K562 (cell line): ENCODE results near the gene PRCP. TPM values are rescaled to one million over a fixed set of nuclear protein-coding genes. Genes with fewer than 3 reads are reported as not detected.
"Not testable (repeated sequence)": the region's sequence is repeated elsewhere in the genome, so short reads cannot be mapped to it uniquely, and the experiment has no call there.

Source experiments
- ATAC-seq: fragments of 200-7000 bp; cut with Tn5 transposase; 3 replicates; pipeline ENCODE4 v1.9.1; 2020; ENCODE audit warnings: moderate library complexity
- BruUV-seq: library from RNA; stranded (reverse); fragments of 400-500 nt; replicated peaks from 2 replicates; lab custom pipeline; 2021; lab: Mats Ljungman, UMichigan
- CTCF ChIA-PET: fragments of 300-600 bp; formaldehyde crosslinking; extraction: SDS; loops from one replicate; lab custom pipeline; 2021; ENCODE audit warnings: low intra/inter-chr PET ratio; lab: Yijun Ruan, JAX
- POLR2A ChIA-PET: fragments of 300-600, 350-650 bp; sonication (Branson Sonifier 250); formaldehyde crosslinking; extraction: SDS; loops from one replicate; lab custom pipeline; 2021; ENCODE audit warnings: antibody characterized with exemption, inconsistent platforms; lab: Yijun Ruan, JAX
- DNase-seq, 4 experiments: peaks; one replicate each; pipeline versions ENCODE4 v3.0.0 to v3.0.0-alpha.2; 2011 to 2018; ENCODE audit warnings: low spot score in 3 of 4, mixed read lengths in 3 of 4; ENCODE audit errors: extremely low read depth in 1 of 4
- FAIRE-seq: peaks from 2 replicates; lab custom pipeline; 2011; peaks lifted over from hg19 to GRCh38; lab: Jason Lieb, UNC
- H2AFZ ChIP-seq: 2 replicates; pipeline ENCODE4 v1.6.0; 2011; ENCODE audit warnings: low read depth, low read length, control low read depth, inconsistent platforms
- H3K27ac ChIP-seq: fragments of 200-600 bp; 3 replicates; pipeline ENCODE4 v1.8.0; 2011; ENCODE audit warnings: low read depth, mild to moderate bottlenecking, control low read depth, inconsistent platforms, low read length, moderate library complexity, mixed read lengths; ENCODE audit errors: extremely low read depth
- H3K27me3 ChIP-seq, 2 experiments: fragments of 300-600 bp in 1 of 2; 2 replicates in 1 of 2; 3 replicates in 1 of 2; pipeline versions ENCODE4 v1.6.0 to v1.8.0; 2011; ENCODE audit warnings: inconsistent platforms in 2 of 2, low read length in 2 of 2, mild to moderate bottlenecking in 1 of 2, mixed read lengths in 1 of 2, moderate library complexity in 1 of 2; ENCODE audit not compliant: control insufficient read depth in 2 of 2, insufficient read depth in 2 of 2
- H3K36me3 ChIP-seq: fragments of 300-600 bp; 3 replicates; pipeline ENCODE4 v1.8.0; 2011; ENCODE audit warnings: mild to moderate bottlenecking, low read length, inconsistent platforms; ENCODE audit not compliant: control insufficient read depth, insufficient read depth
- H3K4me1 ChIP-seq, 2 experiments: fragments of 200-600 bp in 1 of 2; replicated peaks in 1 of 2; 2 replicates in 1 of 2; 3 replicates in 1 of 2; pipeline versions ENCODE4 v1.5.1 to v1.8.0; 2011; ENCODE audit warnings: inconsistent platforms in 2 of 2, low read length in 2 of 2, mild to moderate bottlenecking in 1 of 2, mixed read lengths in 1 of 2, moderate library complexity in 1 of 2; ENCODE audit not compliant: control insufficient read depth in 2 of 2, insufficient read depth in 2 of 2
- H3K4me2 ChIP-seq: 2 replicates; pipeline ENCODE4 v1.6.1; 2011; ENCODE audit warnings: low read length, control low read depth, inconsistent platforms, mixed read lengths; ENCODE audit not compliant: insufficient read depth
- H3K4me3 ChIP-seq: fragments of 200-600 bp; sonication (generic), shearing (Covaris generic); 2 replicates; pipeline ENCODE4 v1.5.1; 2016; ENCODE audit warnings: control low read depth, inconsistent platforms
- H3K79me2 ChIP-seq: fragments of 200-600 bp; 3 replicates; pipeline ENCODE4 v1.8.0; 2011; ENCODE audit warnings: low read length, inconsistent platforms; ENCODE audit not compliant: control insufficient read depth, insufficient read depth
- H3K9ac ChIP-seq, 2 experiments: 2 replicates each; pipeline versions ENCODE4 v1.6.0 to v1.6.1; 2011; ENCODE audit warnings: low read depth in 2 of 2, low read length in 2 of 2, control low read depth in 1 of 2, inconsistent platforms in 1 of 2, mild to moderate bottlenecking in 1 of 2, mixed read lengths in 1 of 2; ENCODE audit not compliant: insufficient read depth in 1 of 2
- H3K9me1 ChIP-seq: one replicate; pipeline ENCODE4 v1.6.0; 2011; ENCODE audit warnings: inconsistent platforms, mild to moderate bottlenecking, low read length, moderate library complexity; ENCODE audit not compliant: control insufficient read depth, insufficient read depth
- H3K9me3 ChIP-seq: replicated peaks from 2 replicates; pipeline ENCODE4 v1.5.1; 2011; ENCODE audit warnings: low read depth, low read length, inconsistent platforms; ENCODE audit not compliant: control insufficient read depth, insufficient read depth
- H4K20me1 ChIP-seq: replicated peaks from 2 replicates; pipeline ENCODE4 v1.6.1; 2011; ENCODE audit warnings: low read length, inconsistent platforms, mixed read lengths; ENCODE audit not compliant: control insufficient read depth, insufficient read depth
- FOXA3 ChIP-seq, 2 experiments: fragments of 450-650 bp in 1 of 2; sonication (generic) in 1 of 2; formaldehyde crosslinking; IDR thresholded peaks in 1 of 2; conservative IDR thresholded peaks in 1 of 2; 2 replicates each; pipeline versions ENCODE4 v1.4.0 to v1.8.0; 2020 to 2022; ENCODE audit warnings: mild to moderate bottlenecking in 2 of 2, missing genetic modification reagents in 1 of 2
- MEF2D ChIP-seq: conservative IDR thresholded peaks from 2 replicates; pipeline ENCODE4 v1.6.1; 2016; ENCODE audit warnings: low read depth, missing genetic modification characterization, missing compliant biosample characterization
- NEUROD1 ChIP-seq: fragments of 150-350 bp; IDR thresholded peaks from 2 replicates; pipeline ENCODE4 v1.6.1; 2014; ENCODE audit warnings: borderline replicate concordance, low read length, low read depth; ENCODE audit not compliant: partially characterized antibody
- TAF15 ChIP-seq: fragments of 200-400 bp; formaldehyde crosslinking; IDR thresholded peaks from 2 replicates; pipeline ENCODE4 v1.6.1; 2017; ENCODE audit warnings: mild to moderate bottlenecking, low read depth, low read length, moderate library complexity
- TGIF2 ChIP-seq: sonication (generic); formaldehyde crosslinking; IDR thresholded peaks from 2 replicates; pipeline ENCODE4 v1.8.1; 2022; ENCODE audit warnings: mild to moderate bottlenecking, missing genetic modification reagents, moderate library complexity
- WGBS: fragments of 100-300 bp; shearing (Covaris generic); methylation state at CpG from one replicate; pipeline ENCODE4 v1.1.6; 2016; ENCODE audit warnings: low coverage, mixed read lengths; ENCODE audit not compliant: insufficient coverage; ENCODE audit errors: missing lambda C conversion rate; 5-methylcytosine and 5-hydroxymethylcytosine counted together
- in situ Hi-C: fragments of 300-500 bp; cut with MboI; formaldehyde crosslinking; loops from 4 replicates; pipeline ENCODE4 v1.15.0; 2018; ENCODE audit warnings: inconsistent platforms, mixed read lengths
- intact Hi-C: fragments of 100-400 bp; cut with micrococcal nuclease; formaldehyde crosslinking; loops from 2 replicates; pipeline ENCODE4 v1.14.2; 2022
- polyA plus RNA-seq, 8 experiments: library from polyadenylated mRNA; depleted of rRNA in 4 of 8; stranded (reverse) in 5 of 8; unstranded in 3 of 8; fragments of >200 nt; fragmentation: Nextera tagmentation in 2 of 8; fragmentation: Illumina TruSeq in 1 of 8; extraction: Ambion mirVana in 2 of 8; extraction: Trizol in 1 of 8; gene quantifications; 2 replicates each; pipeline versions ENCODE4 v1.2.1 to v1.2.3, GENCODE V29; 2011 to 2014; ENCODE audit warnings: inconsistent platforms in 1 of 8, missing spikeins in 1 of 8
- total RNA-seq, 7 experiments: library from RNA; depleted of rRNA in 6 of 7; stranded (reverse); fragments of >200 nt in 6 of 7; fragmentation: Illumina TruSeq in 2 of 7; extraction: Trizol in 2 of 7; gene quantifications; 2 replicates each; pipeline versions ENCODE4 v1.2.1 to v1.2.3, GENCODE V29; 2011 to 2021; ENCODE audit warnings: low replicate concordance in 1 of 7
- TF ChIP-seq, protein P1 (sequence below): sonication (generic); formaldehyde crosslinking; IDR thresholded peaks from 2 replicates; pipeline ENCODE4 v1.9.0; 2022; ENCODE audit warnings: mild to moderate bottlenecking, missing genetic modification reagents
- TF ChIP-seq, protein P2 (sequence below): IDR thresholded peaks from 2 replicates; pipeline ENCODE4 v1.6.1; 2012; ENCODE audit warnings: low read depth, low read length, improper control_type of control experiment, borderline replicate concordance

Gene PRCP
- total and polyA plus RNA-seq, 9 of the 15 experiments (the other 6 are each of a cell fraction or from before 2014, with no cell fraction given), result 9.5 to 43.1 (median 23.2) TPM

DNA sequence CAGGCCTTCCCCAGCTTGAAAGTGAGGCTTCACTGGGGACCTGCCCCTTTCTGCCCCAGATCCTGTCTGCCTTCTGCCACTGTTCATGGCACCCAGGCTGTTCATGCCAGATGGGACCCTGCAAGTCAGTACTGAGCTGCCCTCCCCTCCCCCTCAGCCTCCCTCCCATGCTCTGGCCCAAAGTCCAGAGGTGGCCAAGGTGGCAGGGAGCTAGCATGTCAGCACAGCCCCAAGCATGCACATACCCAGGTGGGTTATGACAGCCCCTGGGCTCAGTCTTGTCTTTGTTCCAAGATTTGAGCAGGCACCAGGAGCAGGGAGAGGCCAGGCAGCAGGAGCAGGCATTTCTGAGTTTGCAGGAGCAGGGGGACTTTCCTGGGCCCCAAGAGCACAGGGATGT, 45.5 kb upstream of the PRCP start (continued):
- TF ChIP-seq, protein P1, sequence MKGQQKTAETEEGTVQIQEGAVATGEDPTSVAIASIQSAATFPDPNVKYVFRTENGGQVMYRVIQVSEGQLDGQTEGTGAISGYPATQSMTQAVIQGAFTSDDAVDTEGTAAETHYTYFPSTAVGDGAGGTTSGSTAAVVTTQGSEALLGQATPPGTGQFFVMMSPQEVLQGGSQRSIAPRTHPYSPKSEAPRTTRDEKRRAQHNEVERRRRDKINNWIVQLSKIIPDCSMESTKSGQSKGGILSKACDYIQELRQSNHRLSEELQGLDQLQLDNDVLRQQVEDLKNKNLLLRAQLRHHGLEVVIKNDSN, result no peak
- TF ChIP-seq TAF15 (no peak), FOXA3 (CRISPR knock-in tag; conservative IDR thresholded peaks at IDR 0.05 in 1 of 2, IDR thresholded peaks at IDR 0.05 in 1 of 2) (no peak), NEUROD1 (no peak), MEF2D (tag) (no peak), TGIF2 (CRISPR knock-in tag) (no peak)
- TF ChIP-seq, protein P2, sequence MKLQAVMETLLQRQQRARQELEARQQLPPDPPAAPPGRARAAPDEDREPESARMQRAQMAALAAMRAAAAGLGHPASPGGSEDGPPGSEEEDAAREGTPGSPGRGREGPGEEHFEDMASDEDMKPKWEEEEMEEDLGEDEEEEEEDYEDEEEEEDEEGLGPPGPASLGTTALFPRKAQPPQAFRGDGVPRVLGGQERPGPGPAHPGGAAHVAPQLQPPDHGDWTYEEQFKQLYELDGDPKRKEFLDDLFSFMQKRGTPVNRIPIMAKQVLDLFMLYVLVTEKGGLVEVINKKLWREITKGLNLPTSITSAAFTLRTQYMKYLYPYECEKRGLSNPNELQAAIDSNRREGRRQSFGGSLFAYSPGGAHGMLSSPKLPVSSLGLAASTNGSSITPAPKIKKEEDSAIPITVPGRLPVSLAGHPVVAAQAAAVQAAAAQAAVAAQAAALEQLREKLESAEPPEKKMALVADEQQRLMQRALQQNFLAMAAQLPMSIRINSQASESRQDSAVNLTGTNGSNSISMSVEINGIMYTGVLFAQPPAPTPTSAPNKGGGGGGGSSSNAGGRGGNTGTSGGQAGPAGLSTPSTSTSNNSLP, result no peak

DNA sequence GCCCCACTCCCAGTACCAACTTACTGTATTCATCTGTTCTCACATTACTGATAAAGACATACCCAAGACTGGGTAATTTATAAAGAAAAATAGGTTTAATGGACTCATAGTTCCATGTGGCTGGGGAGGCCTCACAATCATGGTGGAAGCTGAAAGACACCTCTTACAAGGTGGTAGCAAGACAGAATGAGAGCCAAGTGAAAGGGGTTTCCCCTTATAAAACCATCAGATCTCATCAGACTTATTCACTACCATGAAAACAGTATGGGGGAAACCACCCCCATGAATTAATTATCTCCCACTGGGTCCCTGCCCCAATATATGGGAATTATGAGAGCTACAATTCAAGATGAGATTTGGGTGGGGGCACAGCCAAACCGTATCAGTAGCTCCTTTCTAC, 44.8 kb upstream of the PRCP start:
- FAIRE-seq, H3K9me3 ChIP-seq, in situ Hi-C loops, BruUV-seq, DNase-seq, intact Hi-C loops, H3K36me3 ChIP-seq, H3K27me3 ChIP-seq, H3K4me2 ChIP-seq, H2AFZ ChIP-seq, H3K79me2 ChIP-seq, CTCF ChIA-PET, H3K4me1 ChIP-seq, H3K4me3 ChIP-seq, ATAC-seq, H3K27ac ChIP-seq, H4K20me1 ChIP-seq, H3K9ac ChIP-seq, H3K9me1 ChIP-seq: not testable (repeated sequence)
- POLR2A ChIA-PET, result interaction anchor here (1.0 kb wide), 1 partner anchor 16 kb away, joined by 3 read pairs; no protein-coding TSS in a partner anchor
- WGBS, result 0% methylated on average over 1 of the region's 1 CpG
